Measurements from ENCODE around the gene CPTP. TPM values are rescaled to one million over a fixed set of nuclear protein-coding genes. Genes with fewer than 3 reads are reported as not detected.

The CPTP gene
- total RNA-seq, 3 donors from 2014 or later (not counting 1 experiment from before 2014, with no cell fraction given): 8.0 to 14.6 (median 12.3) TPM

GRCh38 chr1:1321477-1321876, 3.1 kb upstream of the CPTP start:
- 93% methylated on average over 8 of the region's 8 CpGs for WGBS (ENCODE audit: insufficient coverage)
- Histone ChIP-seq H3K4me3 (ENCODE audit: low read length) (no peak overlapping the region), H3K4me1 (ENCODE audit: control insufficient read depth, insufficient read depth, low read length) (peaks cover 36% of the 10 kb centered on the region), H3K27me3 (ENCODE audit: control insufficient read depth, insufficient read depth, low read length) (no peaks in the 10 kb centered on the region), H3K9me3 (ENCODE audit: control insufficient read depth, insufficient read depth, low read length) (no peaks in the 10 kb centered on the region), H3K36me3 (ENCODE audit: control insufficient read depth, insufficient read depth, low read length) (peaks cover 16% of the 10 kb centered on the region), H3K27ac (ENCODE audit: low read length) (no peak overlapping the region)
- peaks cover 20 to 48% of the 10 kb centered on the region in 2 donors for H3K4me1 Mint-ChIP-seq
- no peak overlapping the region for H3K4me3 Mint-ChIP-seq
- no peak overlapping the region for H3K27ac Mint-ChIP-seq
- no peak for TF ChIP-seq CTCF (IDR thresholded peaks at IDR 0.05)
- H3K36me3 Mint-ChIP-seq: no peaks in the 10 kb centered on the region
- intact Hi-C loops (cut with micrococcal nuclease): no loop called here
- DNase-seq (no peak), ATAC-seq (no peak)
- H3K9me3 Mint-ChIP-seq: no peaks in the 10 kb centered on the region
- H3K27me3 Mint-ChIP-seq (ENCODE audit: low read depth in 2 of 2): no peaks in the 10 kb centered on the region

GRCh38 chr1:1322418-1322817, 2.2 kb upstream of the CPTP start:
- Mint-ChIP-seq H3K9me3 (no peaks in the 10 kb centered on the region), H3K27ac (peak overlapping the region in 1 of 2 donors; percentile 74), H3K4me1 (peaks cover 20 to 48% of the 10 kb centered on the region in 2 donors), H3K4me3 (peak overlapping the region; percentile 28), H3K36me3 (no peaks in the 10 kb centered on the region), H3K27me3 (ENCODE audit: low read depth in 2 of 2) (no peaks in the 10 kb centered on the region)
- TF ChIP-seq CTCF (IDR thresholded peaks at IDR 0.05): no peak
- no peak overlapping the region for H3K27ac ChIP-seq (ENCODE audit: low read length)
- H3K4me3 ChIP-seq (ENCODE audit: low read length): no peak overlapping the region
- H3K36me3 ChIP-seq (ENCODE audit: control insufficient read depth, insufficient read depth, low read length): peaks cover 16% of the 10 kb centered on the region
- ATAC-seq (no peak), DNase-seq (no peak)
- no peaks in the 10 kb centered on the region for H3K27me3 ChIP-seq (ENCODE audit: control insufficient read depth, insufficient read depth, low read length)
- intact Hi-C loops (cut with micrococcal nuclease): no loop called here
- peaks cover 37% of the 10 kb centered on the region for H3K4me1 ChIP-seq (ENCODE audit: control insufficient read depth, insufficient read depth, low read length)
- no peaks in the 10 kb centered on the region for H3K9me3 ChIP-seq (ENCODE audit: control insufficient read depth, insufficient read depth, low read length)
- 90% methylated on average over 6 of the region's 14 CpGs for WGBS (ENCODE audit: insufficient coverage)

- Histone ChIP-seq H3K4me3 (ENCODE audit: low read length) (no peak overlapping the region), H3K27me3 (ENCODE audit: control insufficient read depth, insufficient read depth, low read length) (no peaks in the 10 kb centered on the region), H3K9me3 (ENCODE audit: control insufficient read depth, insufficient read depth, low read length) (no peaks in the 10 kb centered on the region), H3K27ac (ENCODE audit: low read length) (no peak overlapping the region), H3K4me1 (ENCODE audit: control insufficient read depth, insufficient read depth, low read length) (peaks cover 37% of the 10 kb centered on the region), H3K36me3 (ENCODE audit: control insufficient read depth, insufficient read depth, low read length) (peaks cover 19% of the 10 kb centered on the region)
- no peaks in the 10 kb centered on the region for H3K27me3 Mint-ChIP-seq (ENCODE audit: low read depth in 2 of 2)
- WGBS (ENCODE audit: insufficient coverage): 96% methylated on average over 10 of the region's 10 CpGs
- H3K9me3 Mint-ChIP-seq: no peaks in the 10 kb centered on the region
- no peak overlapping the region for H3K27ac Mint-ChIP-seq
- ATAC-seq: no peak
- TF ChIP-seq CTCF (IDR thresholded peaks at IDR 0.05): no peak
- H3K4me1 Mint-ChIP-seq: peaks cover 20 to 48% of the 10 kb centered on the region in 2 donors
- intact Hi-C loops (cut with micrococcal nuclease): no loop called here
- no peaks in the 10 kb centered on the region for H3K36me3 Mint-ChIP-seq
- no peak for DNase-seq
- peak overlapping the region; percentile 82 for H3K4me3 Mint-ChIP-seq
These were observed 1.6 kb upstream of the CPTP start for GRCh38 chr1:1322952-1323351.

GRCh38 chr1:1324084-1324523, 498 bp upstream of the CPTP start:
- H3K4me1 Mint-ChIP-seq: peaks cover 20 to 44% of the 10 kb centered on the region in 2 donors
- 0% methylated on average over 40 of the region's 41 CpGs for WGBS (ENCODE audit: insufficient coverage)
- no peaks in the 10 kb centered on the region for H3K9me3 ChIP-seq (ENCODE audit: control insufficient read depth, insufficient read depth, low read length)
- peaks cover 14% of the 10 kb centered on the region for H3K36me3 ChIP-seq (ENCODE audit: control insufficient read depth, insufficient read depth, low read length)
- intact Hi-C loops (cut with micrococcal nuclease): no loop called here
- no peaks in the 10 kb centered on the region for H3K9me3 Mint-ChIP-seq
- peak overlapping the region; percentile 38 for H3K27ac ChIP-seq (ENCODE audit: low read length)
- DNase-seq: no peak
- H3K4me3 ChIP-seq (ENCODE audit: low read length): peak overlapping the region; percentile 64
- ATAC-seq: peak; percentile 36 to 45 (median 37)
- TF ChIP-seq CTCF (IDR thresholded peaks at IDR 0.05): no peak
- peak overlapping the region; percentile 93 for H3K4me3 Mint-ChIP-seq
- H3K4me1 ChIP-seq (ENCODE audit: control insufficient read depth, insufficient read depth, low read length): peaks cover 37% of the 10 kb centered on the region
- no peaks in the 10 kb centered on the region for H3K36me3 Mint-ChIP-seq
- no peaks in the 10 kb centered on the region for H3K27me3 Mint-ChIP-seq (ENCODE audit: low read depth in 2 of 2)
- H3K27me3 ChIP-seq (ENCODE audit: control insufficient read depth, insufficient read depth, low read length): no peaks in the 10 kb centered on the region
- H3K27ac Mint-ChIP-seq: peak overlapping the region; percentile 80 to 90
